Activated naive CD4-positive, alpha-beta T cell treated with Interleukin-2 at 50 U/mL for 16 hours (primary cell): ENCODE measurements around the gene CFAP73.

Experiments
- DNase-seq: peaks from one replicate; pipeline ENCODE4 v3.0.0-alpha.2; 2020

The CFAP73 gene

DNA sequence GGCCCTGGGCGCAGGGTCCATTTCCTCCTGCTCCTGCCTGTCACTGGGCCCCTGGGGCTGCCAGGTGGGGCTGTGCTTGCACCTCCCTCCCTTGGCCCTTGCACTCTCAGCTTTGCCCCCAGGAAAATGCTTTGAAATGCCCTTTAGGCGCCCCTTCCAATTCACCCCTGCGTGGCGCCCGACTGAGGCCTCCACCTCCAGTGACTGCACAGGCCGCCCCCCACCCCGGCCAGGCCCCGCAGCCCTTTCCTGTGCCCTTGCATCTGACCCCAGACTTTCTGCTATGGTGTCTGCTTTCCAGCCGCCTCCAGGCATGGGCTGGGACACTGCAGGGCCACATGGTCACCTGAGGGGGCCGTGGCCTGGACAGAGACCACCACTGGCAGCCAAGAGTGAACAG is 18.3 kb downstream of the CFAP73 start:
- DNase-seq: no peak

DNA sequence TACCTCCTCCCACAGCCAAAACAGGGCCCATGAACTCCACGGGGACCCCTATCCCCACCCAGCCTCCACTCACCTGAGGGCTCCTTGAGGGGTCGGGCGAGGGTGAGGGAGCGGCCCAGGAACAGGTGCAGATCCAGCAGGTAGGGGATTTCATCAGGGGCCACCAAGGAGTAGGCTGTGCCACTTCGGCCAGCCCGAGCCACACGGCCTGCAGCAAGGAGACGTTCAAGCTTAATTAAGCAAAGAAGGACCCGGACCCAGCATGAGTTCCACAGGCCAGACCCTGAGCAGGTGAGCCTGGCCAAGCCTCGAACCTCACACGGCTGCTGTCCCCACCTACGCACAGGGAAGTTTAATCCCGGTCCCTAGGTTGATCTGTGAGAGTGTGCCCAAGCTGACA is 20.2 kb downstream of the CFAP73 start:
- DNase-seq: no peak

DNA sequence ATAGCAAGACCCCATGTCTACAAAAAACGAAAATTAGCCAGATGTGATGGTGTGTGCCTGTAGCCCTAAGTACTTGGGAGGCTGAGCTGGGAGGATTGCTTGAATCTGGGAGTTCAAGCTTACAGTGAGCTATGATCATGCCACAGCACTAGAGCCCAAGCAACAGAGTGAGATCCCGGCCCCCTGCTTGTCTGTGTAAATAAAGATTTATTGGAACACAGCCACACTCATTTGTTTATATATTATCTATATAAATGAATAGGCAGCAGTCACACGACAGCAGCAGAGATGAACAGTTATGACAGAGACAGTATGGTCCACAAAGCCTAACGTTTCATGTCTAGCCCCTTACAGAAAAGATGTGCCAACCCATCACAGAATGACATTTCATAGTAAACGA is 20.9 kb downstream of the CFAP73 start:
- no peak for DNase-seq

DNA sequence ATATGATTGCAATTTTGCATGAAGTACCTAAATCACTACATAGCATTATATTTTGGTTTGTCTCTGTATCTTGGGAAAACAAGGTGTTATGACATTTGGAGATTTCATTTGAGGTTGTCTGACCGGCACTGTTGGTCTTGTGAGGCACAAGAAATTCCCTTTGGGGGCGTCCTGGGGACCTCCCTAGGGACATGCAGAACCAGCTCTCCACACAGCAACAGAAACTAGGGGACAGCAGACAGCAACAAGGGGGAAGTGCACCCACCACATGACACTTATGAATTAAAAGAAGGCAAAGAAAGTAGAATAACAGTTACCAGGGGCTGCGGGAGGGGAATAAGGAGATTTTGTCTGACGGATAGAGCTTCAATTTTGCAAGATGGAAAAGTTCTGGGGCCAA is 21.4 kb downstream of the CFAP73 start:
- DNase-seq: no peak

DNA sequence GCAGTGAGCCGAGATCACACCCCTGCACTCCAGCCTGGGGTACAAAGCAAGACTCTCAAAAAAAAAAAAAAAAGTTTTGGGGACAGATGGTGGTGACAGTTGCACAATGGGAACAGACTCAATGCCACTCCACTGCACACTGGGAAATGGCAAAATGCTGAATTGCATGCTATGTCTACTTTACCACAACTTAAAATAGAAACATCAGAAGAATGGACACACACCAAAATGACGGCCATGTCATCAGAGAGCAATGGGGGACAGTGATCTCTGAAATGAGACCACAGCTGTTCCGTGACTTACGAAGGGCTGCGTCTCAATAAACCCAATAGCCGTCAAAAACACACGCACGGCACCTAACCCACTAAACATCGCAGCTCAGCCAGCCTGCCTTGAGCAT is 22.0 kb downstream of the CFAP73 start:
- no peak for DNase-seq

DNA sequence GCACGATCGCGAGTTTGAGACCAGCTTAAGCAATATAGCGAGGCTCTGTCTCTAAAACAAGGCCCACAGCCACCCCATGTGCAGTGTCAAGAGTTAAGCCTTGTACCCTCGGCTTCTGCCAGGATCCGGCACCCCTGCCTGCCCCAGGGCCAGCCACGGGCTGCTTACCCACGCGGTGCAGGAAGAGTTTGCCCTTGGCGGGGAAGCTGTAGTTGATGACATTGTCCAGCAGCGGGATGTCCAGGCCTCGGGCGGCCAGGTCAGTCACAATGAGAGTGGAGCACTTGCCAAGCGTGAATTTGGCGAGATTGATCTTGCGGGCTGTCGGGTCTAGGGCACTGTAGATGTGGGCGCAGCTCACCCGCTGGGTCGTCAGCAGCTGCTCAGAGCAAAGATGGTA is 22.7 kb downstream of the CFAP73 start:
- no peak for DNase-seq

DNA sequence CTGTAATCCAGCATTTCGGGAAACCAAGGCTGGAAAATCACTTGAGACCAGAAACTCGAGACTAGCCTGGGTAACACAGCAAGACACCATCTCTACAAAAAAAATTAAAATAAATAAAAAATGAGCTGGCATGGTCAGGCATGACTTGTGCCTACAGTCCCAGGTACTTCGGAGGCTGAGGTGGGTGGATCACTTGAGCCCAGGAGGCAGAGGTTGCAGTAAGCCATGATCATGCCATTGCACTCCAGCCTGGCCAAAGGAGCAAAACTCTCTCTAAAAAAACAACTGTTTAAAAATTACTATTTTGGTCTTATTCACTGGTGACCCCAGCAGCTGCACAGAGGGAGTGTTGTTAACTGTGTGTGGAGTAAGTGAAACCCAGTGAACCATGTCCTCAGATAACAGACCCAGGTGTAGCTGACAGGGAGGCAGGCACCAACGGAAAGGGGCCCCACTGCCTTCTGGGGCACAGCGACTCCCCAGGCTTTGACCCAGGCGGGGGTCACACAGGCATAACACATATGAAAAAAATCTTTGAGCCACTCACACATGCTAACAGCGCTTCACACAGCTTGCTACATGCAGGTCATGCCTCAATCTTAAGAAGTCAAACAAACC is 23.7 kb downstream of the CFAP73 start:
- DNase-seq: no peak

DNA sequence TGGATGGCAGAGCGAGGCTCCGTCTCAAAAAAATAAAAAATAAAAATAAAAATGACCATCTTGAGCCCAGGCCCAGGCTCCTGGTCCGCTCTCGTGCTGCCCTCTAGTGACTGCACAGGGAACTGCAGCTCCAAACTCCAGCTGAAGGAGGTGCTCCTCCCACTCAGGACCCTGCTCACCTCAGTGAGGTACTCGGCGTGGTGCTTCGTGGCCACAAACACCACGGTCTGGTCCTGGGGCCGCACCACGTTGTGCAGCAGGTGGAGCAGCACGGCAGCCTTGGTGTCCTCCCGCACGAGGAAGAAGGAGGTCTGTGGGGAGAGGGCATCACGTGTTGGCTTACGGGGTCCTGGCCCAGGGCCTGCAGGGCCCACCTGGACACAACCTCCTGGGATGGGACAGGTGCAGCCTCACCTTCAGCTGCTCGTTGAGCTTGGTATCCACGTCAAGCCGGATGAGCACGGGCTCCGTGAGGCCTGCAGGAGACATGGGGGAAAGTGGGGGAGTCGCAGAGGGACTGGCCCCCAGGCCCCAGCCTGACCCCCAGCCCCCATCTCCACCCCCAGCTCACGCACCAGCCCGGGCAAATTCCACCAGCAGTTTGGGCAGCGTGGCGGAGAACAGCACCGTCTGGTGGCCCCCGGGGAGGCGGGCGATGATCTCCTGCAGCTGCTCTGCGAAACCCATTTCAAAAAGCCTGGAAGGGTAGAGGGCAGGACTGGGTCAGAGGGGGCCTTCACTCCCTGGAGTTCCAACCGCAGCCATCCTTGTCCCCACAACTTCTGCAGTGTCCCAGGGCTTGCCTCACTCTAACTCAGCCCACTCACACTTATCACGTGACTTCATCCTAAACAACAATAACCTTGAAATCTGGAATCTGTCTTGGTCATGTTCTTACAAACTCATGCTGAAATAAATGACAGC is 25.2 kb downstream of the CFAP73 start:
- peak; percentile 85 for DNase-seq

DNA sequence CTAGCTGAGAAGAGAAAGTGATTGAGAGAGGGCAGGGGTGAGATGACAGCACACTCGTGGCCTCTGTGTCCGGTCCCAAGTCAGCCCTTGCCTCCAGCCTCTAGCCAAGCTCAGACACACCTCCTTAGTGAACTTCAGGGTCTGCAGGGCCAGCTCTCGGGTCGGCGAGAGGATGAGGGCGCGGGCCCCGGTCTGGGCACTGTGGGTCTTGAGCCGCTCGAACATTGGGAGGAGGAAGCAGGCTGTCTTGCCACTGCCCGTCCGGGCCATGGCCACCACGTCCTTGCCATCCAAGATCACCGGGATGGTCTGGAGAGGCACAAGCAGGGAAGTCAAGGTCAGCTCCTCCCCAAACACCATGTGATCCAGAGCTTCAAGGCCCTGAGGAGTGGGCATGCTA is 29.5 kb downstream of the CFAP73 start:
- no peak for DNase-seq

DNA sequence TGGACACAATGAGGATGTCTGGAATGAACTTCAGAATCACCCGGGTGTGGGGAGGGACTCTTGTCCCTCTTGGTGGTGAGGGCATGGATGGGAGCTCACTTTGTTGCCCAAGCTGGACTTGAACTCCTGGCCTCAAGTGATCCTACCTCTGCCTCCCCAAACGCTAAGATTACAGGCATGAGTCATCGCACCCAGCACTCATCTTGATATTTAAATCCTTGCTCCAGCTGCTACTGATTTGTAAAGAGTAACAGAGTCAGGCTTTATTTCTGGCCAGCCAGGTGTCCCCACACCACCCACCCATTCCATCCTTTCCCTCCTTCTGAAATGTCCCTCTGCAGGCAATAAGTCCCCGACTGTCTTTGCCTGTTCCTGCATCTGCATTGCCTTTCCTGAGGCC is 30.8 kb downstream of the CFAP73 start:
- DNase-seq: no peak

DNA sequence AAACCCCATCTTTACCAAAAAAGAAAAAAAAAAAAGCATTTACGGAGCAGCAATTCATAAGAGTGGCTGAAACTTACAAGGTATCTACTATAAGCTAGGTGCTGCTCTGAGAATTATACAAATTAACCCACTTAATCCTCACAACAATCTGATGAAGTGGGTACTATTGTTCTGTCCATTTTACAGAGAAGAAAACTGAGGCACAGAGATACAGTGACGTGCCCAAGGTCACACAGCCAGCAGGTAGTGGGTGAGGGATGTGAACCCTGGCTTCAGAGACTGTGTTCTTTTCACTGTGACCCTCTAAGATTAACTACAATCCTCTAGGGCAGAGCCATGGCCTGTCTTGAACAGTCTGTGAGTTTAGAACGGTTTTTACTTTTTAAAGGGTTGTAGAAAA is 32.5 kb downstream of the CFAP73 start:
- no peak for DNase-seq

DNA sequence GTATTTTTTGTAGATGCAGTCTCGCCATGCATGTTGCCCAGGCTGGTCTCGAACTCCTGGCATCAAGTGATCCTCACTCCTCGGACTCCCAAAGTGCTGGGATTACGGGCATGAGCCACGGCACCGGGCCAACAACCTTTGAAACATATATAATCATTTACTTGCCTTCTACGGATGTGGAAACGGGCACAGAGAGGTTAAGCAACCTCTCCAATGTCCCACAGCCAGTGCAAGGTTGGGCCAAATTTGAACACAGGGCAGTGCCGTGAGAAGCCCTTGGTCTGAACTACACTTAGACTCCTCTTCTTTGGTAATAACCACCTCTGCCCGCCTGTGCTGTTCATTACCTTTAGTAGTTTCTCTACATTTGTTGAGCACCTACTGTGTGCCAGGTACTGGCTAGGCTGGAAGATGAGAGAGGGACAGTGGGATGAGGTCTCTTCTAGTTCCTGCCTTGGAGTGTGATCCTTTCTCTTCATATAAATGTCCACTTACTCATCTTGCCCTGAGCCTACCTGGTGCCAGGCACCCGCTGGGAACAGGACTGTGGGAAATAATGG is 33.6 kb downstream of the CFAP73 start:
- DNase-seq: no peak

DNA sequence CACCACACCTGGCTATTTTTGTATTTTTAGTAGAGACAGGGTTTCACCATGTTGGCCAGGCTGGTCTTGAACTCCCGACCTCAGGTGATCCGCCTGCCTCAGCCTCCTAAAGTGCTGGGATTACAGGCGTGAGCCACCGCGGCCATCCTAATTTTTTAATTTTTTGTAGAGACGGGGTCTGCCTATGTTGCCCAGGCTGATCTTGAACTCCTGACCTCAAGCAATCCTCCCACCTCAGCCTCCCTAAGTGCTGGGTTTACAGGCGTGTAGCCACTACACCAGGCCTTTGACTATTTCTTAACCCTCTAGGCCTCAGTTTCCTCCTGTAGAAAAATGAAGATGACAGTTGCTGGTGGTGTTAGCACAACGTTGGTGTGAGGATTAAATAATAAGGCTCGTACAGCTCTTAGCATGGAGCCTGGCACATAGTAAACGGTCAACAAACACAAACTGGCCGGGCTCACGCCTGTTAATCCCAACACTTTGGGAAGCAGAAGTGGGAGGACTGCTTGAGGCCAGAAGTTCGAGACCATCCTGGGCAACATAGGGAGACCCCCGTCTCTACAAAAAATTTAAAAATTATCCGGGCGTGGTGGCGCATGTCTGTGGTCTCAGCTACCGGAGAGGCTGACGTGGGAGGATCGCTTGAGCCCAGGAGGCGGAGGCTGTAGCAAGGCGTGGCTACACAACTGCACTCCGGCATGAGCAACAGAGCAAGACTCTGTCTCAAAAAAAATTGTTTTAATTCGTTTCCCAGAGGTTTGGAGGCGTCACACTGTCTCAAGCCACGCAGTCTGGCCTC is 34.8 kb downstream of the CFAP73 start:
- no peak for DNase-seq

DNA sequence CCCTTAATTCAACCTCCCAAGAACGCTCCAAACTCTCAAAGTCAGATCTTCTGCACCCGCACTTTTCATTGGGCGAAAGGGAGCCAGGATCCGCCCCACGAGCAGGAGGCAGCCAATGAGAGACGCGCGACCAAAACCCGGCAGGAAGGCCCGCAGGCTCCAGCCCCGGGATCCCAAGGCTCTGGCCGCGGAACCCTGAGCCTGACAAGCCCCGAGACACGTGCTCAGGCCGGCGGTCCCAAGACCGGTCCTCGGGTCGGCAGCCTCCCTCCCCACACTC is 35.3 kb downstream of the CFAP73 start:
- peak; percentile 90 for DNase-seq

DNA sequence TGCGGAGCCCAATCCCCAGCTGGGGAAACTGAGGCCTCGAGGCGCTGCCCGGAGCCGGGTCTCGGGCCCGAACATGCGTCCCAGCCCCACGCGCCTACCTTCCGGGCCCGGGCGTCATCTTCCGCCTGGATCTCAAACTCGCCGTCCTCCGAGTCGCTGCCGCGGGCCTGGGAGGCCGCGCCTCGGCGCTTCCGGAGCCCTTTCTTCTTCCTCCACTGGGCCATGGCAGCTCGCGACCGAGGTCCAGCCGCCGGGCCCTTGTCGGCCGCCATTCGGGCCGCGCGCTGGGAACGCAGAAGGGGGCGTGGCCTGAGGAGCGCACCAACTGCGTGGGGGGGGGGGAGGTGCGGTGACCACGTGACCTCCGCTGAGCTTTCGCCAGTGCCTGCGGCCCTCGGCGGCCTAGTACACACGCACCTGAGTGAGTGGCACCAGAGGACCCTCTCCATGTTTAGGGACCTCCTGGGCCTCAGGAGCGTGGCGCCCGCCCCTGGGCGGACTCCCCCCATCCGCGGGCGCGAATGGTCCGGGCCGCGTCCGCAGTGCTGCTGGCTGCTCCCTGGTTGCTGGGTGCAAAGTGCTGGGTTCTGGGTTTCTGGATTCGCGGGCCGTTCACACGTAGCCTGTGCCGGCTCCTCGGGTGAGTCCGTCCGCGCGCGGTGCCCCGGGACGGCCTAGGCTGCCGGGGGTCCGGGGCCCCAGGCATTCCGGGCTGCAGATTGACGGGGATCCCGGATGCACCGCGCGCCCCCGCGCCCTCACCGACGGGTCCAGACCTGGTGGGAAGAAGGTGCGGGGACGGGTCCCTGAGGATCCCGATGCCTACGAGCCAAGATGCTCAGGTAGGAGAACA is 35.9 kb downstream of the CFAP73 start, which contains the start of the genes DDX54 and RITA1:
Gene DDX54 (minus strand): TSS at position 299 of the 853 bp plus-strand sequence. CDS start 27 bp downstream, at position 272.
Gene RITA1 (plus strand): TSS at position 542 of the 853 bp plus-strand sequence. CDS start 1,026 bp downstream, outside the sequence.
- peak; percentile 84 for DNase-seq

DNA sequence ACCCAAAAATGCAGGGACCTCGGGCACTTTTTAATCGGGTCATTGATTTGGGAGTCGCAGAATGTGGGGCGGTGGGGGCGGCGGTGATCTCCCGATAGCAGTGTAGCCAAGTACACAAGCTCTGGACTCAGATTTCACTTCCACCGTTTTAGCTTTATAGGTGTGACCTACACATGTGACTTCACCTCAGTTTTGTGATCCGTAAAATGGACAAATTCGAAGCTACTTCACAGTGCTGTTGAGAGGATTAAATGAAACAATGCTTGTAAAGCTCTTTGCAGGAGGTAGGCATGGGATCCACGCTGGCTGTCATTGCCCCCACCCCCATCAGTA is 36.5 kb downstream of the CFAP73 start:
- DNase-seq: no peak

DNA sequence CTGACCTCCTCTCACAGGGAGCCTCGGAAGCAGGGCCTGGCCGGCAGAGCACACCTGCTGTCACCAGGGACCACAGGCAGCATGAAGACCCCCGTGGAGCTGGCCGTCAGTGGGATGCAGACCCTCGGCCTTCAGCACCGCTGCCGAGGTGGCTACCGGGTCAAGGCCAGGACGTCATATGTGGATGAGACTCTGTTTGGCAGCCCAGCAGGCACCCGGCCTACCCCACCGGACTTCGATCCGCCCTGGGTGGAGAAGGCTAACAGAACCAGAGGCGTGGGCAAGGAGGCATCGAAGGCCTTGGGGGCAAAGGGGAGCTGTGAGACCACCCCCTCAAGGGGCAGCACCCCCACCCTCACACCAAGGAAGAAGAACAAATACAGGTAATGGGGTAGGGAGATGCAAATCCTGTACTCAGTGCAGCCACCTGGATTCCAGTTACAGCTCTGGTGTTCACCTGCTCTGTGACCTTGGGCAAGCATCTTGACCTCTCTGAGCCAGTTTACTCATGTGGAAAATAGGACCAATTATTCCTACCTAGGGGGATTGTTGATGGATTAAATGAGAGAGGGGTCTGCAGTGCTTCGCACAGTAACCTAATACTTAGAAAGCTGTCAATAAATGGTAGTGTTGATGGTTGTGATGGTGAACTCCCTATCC is 37.3 kb downstream of the CFAP73 start:
- DNase-seq: no peak

DNA sequence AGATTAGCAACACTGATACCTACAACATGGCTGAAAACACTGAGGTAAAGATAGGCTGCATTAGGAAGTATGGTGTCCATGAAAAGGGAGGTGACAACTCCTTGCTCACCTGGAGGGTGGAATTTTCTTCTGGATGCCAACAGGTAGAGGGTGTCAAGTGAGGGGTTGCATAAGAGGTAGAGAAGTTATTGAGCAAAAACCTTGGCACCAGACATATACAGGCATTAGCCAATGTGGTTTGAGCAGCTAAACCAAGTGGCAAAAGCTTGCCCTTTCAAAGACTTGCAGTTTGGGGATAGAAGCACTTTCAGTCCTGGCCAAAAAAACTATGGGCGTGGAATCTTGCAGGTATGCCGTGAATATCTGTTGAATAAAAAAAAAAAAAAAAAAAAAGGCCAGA is 39.8 kb downstream of the CFAP73 start:
- no peak for DNase-seq

DNA sequence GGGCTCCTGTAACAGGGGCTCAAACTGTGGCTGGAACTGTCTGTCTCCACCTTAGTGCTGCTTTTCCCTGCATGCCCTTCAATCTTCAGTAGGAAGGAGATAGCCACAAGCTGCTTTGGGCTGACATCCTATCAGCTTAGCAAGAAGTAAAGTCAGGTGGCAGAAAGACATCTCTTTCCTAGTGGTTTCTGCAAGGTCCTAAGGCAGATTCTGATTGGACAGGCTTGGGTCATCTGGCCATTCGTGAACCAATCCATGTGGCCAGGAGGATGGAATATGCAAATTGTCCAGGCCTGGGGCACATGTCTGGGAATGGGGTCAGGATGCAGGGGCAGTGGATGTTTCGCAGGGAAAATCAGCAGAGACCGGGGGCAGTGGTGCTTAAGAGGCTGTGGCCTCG is 41.2 kb downstream of the CFAP73 start:
- no peak for DNase-seq

DNA sequence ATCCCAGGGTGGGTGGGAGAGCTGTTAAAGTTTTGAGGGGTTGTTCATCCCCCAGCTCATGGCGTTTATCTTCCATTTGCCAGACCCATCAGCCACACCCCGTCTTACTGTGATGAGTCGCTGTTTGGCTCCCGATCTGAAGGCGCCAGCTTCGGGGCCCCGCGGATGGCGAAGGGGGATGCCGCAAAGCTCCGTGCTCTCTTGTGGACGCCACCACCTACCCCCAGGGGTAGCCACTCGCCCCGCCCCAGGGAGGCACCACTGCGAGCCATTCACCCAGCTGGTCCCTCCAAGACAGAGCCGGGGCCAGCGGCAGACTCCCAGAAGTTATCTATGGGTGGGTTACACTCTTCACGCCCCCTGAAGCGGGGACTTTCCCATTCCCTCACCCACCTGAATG is 41.7 kb downstream of the CFAP73 start:
- DNase-seq: no peak

DNA sequence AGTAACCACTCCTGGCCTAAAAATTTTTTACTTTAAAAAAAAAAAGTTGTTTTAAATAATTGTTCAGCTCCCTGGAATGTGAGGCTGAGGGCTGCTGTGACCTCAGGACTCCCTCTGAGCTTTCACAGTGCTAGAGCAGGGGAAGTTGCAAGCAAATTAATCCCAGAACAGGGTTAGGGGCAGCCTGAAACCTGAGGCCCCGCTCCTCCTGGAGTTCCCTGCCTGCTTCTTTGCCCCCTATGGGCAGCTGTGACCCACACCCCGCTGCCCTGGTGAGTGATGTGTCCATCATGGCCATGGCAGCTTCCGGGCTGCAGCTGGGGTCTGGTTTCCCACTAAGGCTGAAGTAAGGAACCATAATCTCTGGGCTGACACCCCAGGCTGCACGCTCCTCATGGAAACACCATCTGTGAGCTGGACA is 45.5 kb downstream of the CFAP73 start:
- no peak for DNase-seq

DNA sequence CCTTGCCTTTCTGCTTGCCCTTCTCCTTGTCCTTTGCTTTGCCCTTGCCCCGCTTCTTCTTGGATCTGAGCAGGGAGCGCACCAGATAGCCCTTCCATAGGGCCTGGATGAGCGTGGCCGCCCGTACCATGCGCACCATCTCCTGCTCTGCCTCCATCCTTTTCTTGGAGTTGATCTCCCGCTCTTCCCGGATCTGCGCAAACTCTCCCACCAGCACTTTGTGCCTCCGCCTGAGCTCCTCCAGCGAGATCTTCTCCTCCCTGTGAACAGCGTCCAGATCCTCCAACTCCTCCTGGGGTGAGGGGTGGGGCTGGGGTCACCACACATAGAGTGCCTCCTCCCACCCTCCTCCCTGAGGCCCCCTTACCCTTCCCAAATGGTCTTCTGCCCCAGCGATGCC is 46.1 kb downstream of the CFAP73 start:
- DNase-seq: no peak
